ENCODE results near the gene PDE4B. TPM values are rescaled to one million over a fixed set of nuclear protein-coding genes. Genes with fewer than 3 reads are reported as not detected.

Gene PDE4B
- total and polyA plus RNA-seq, 7 donors = 1.6 to 17.2 (median 10.7) TPM

DNA sequence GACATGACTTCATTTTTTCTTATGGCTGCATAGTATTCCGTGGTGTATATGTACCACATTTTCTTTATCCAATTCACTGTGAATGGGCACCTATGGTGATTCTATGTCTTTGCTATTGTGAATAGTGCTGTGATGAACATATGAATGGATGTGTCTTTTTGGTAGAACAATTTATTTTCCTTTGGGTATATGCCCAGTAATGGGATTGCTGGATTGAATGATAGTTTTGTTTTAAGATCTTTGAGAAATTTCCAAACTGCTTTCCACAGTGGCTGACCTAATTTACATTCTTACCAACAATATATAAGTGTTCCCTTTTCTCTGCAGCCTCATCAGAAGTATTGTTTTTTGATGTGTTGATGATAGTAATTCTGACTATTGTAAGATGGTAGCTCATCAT lies 379.6 kb downstream of the PDE4B start:
- 94 to 96% methylated on average over 1 of the region's 1 CpG for WGBS, 2 donors
- H3K36me3 ChIP-seq = no peaks in the 10 kb centered on the region

DNA sequence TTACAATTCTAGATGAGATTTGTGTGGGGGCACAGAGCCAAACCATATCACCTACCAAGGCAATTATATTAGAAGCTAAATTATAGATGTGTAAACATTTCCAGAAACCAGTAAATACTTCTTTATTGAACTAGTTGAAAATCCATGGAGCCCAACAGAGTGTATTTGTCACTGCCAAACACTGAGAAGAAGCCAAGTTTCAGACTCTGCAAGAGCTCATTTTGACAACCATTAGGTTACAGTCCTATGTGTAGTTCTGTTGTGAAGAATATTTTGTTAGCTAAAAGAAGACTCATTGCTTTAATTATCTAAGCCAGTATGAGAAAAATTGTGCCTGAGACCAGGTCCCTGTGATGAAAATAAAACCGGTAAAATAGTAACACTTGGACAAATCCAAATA lies 382.4 kb downstream of the PDE4B start:
- peaks cover 0 to 26% (median 23%) of the 10 kb centered on the region in 4 donors for H3K4me1 ChIP-seq
- H3K4me3 ChIP-seq = no peak overlapping the region
- intact Hi-C loops (cut with DNase I) = loop anchor here (10.0 kb wide), 1 partner anchor 270 kb away; no protein-coding TSS in a partner anchor
- H3K27me3 ChIP-seq = no peaks in the 10 kb centered on the region
- DNase-seq = no peak
- H3K9me3 ChIP-seq = no peaks in the 10 kb centered on the region
- no peaks in the 10 kb centered on the region for H3K36me3 ChIP-seq
- 89 to 100% methylated on average over 1 of the region's 1 CpG for WGBS, 2 donors
- peak overlapping the region in 3 of 4 donors; percentile 17 to 58 (median 32) for H3K27ac ChIP-seq
- TF ChIP-seq POLR2AphosphoS5 (IDR thresholded peaks at IDR 0.05) = peak in 3 of 4 donors; percentile 58 to 69 (median 64)
- TF ChIP-seq, protein P1, sequence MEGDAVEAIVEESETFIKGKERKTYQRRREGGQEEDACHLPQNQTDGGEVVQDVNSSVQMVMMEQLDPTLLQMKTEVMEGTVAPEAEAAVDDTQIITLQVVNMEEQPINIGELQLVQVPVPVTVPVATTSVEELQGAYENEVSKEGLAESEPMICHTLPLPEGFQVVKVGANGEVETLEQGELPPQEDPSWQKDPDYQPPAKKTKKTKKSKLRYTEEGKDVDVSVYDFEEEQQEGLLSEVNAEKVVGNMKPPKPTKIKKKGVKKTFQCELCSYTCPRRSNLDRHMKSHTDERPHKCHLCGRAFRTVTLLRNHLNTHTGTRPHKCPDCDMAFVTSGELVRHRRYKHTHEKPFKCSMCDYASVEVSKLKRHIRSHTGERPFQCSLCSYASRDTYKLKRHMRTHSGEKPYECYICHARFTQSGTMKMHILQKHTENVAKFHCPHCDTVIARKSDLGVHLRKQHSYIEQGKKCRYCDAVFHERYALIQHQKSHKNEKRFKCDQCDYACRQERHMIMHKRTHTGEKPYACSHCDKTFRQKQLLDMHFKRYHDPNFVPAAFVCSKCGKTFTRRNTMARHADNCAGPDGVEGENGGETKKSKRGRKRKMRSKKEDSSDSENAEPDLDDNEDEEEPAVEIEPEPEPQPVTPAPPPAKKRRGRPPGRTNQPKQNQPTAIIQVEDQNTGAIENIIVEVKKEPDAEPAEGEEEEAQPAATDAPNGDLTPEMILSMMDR (IDR thresholded peaks at IDR 0.05) = no peak
- TF ChIP-seq EP300 (IDR thresholded peaks at IDR 0.05) = peak in 1 of 4 donors; percentile 19

More for the DNA sequence above, 379.6 kb downstream of the PDE4B start:
- intact Hi-C loops (cut with DNase I) = loop anchor here (10.0 kb wide), 1 partner anchor 273 kb away; no protein-coding TSS in a partner anchor
- peaks cover 0 to 41% (median 39%) of the 10 kb centered on the region in 4 donors for H3K4me1 ChIP-seq
- no peaks in the 10 kb centered on the region for H3K9me3 ChIP-seq
- no peak for DNase-seq
- no peak overlapping the region for H3K4me3 ChIP-seq
- H3K27ac ChIP-seq = no peak overlapping the region
- no peak for TF ChIP-seq POLR2A (IDR thresholded peaks at IDR 0.05)
- TF ChIP-seq POLR2AphosphoS5 (IDR thresholded peaks at IDR 0.05) = no peak
- no peak for TF ChIP-seq EP300 (IDR thresholded peaks at IDR 0.05)
- TF ChIP-seq, protein P1 (IDR thresholded peaks at IDR 0.05) = no peak
- no peaks in the 10 kb centered on the region for H3K27me3 ChIP-seq

DNA sequence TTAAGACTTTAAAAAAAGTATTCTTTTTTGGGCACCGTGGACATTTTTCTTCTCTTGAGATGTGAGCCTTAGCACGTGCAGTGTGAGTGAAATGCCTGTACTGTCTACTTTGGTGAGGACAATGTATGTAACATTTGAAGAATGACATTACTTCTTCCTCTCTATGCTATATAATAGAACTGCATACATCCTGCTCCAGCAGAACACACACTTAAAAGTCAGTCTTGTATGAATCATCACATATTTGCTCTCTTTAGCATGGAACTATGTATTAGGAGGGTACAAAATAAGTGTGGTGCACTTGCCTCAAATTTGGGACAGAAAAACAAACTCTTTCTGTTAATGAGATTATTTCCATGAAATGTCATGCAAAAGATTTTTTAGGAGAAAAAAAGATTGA lies 382.9 kb downstream of the PDE4B start:
- H3K9me3 ChIP-seq = no peaks in the 10 kb centered on the region
- DNase-seq = no peak
- no peaks in the 10 kb centered on the region for H3K36me3 ChIP-seq
- peaks cover 0 to 29% (median 23%) of the 10 kb centered on the region in 4 donors for H3K4me1 ChIP-seq
- whole genome bisulfite sequencing, 2 donors = 72 to 89% methylated on average over 2 of the region's 2 CpGs
- H3K27ac ChIP-seq = peak overlapping the region in 3 of 4 donors; percentile 17 to 58 (median 32)
- no peak overlapping the region for H3K4me3 ChIP-seq
- H3K27me3 ChIP-seq = no peaks in the 10 kb centered on the region
- TF ChIP-seq POLR2AphosphoS5 (IDR thresholded peaks at IDR 0.05) = no peak
- no peak for TF ChIP-seq POLR2A (IDR thresholded peaks at IDR 0.05)
- TF ChIP-seq, protein P1 (IDR thresholded peaks at IDR 0.05) = no peak
- no peak for TF ChIP-seq EP300 (IDR thresholded peaks at IDR 0.05)
- intact Hi-C loops (cut with DNase I) = loop anchor here (10.0 kb wide), 1 partner anchor 269 kb away; no protein-coding TSS in a partner anchor

DNA sequence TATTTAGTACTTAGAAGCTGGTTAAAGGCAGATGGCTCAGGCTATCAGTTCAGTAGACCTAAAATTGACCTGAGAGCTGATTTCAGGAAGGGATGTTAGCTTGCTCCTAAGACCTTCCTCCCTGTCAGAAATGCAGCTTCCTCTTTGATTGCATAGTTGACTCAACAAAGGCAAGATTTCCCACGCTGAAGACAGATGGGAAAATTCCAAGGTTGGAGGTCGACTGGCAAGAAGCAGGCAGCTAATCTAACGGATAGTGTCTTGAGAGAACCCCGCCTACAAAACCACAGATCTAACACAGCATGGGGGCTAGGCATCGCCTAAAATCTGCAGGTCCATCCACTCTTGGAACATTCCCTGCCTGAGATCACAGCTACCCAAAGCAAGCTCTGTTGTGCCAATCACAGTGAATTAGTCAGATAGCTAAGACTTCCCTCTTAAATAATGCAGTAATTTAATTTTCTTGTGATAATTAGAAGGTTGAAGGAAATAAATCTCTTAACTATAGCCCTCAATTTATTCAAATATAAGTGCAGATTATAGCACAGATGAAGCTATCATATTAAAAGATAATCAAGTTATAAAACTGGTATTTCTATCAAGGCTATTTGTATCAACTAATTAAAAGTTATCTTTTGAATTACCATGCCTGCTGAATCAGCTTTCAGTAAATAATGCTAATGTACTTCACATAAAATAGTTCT lies 383.5 kb downstream of the PDE4B start:
- peak overlapping the region in 1 of 4 donors; percentile 58 for H3K27ac ChIP-seq
- peaks cover 0 to 35% (median 27%) of the 10 kb centered on the region in 4 donors for H3K4me1 ChIP-seq
- DNase-seq = no peak
- intact Hi-C loops (cut with DNase I) = loop anchor here (10.0 kb wide), 1 partner anchor 269 kb away; no protein-coding TSS in a partner anchor
- no peaks in the 10 kb centered on the region for H3K27me3 ChIP-seq
- H3K36me3 ChIP-seq = no peaks in the 10 kb centered on the region
- 51 to 75% methylated on average over 5 of the region's 5 CpGs for WGBS, 2 donors
- TF ChIP-seq POLR2A (IDR thresholded peaks at IDR 0.05) (no peak), POLR2AphosphoS5 (IDR thresholded peaks at IDR 0.05) (no peak)
- no peak overlapping the region for H3K4me3 ChIP-seq
- H3K9me3 ChIP-seq = no peaks in the 10 kb centered on the region

DNA sequence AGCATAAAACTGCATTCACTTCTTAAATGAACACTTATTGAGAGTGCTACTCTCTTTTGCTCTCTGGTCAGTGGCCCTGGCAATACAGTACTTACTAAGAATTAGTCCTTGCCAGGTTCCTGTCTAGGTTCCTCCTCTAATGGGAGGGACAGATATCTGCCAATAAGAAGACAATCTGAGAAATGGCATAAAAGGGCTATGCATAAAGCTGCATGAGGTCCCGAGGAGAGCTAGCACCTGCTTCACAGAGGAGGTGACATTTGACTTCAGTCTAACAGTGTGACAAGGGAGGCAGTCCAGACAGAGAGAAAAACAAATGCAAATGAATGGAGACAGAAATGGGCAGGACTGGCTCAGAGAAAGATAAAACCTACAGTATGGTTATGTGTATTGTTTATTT lies 384.1 kb downstream of the PDE4B start:
- WGBS, 2 donors = 52 to 54% methylated on average over 1 of the region's 1 CpG
- no peak for TF ChIP-seq EP300 (IDR thresholded peaks at IDR 0.05)
- TF ChIP-seq POLR2A (IDR thresholded peaks at IDR 0.05) = no peak
- TF ChIP-seq, protein P1 (IDR thresholded peaks at IDR 0.05) = no peak
- TF ChIP-seq POLR2AphosphoS5 (IDR thresholded peaks at IDR 0.05) = no peak

More for the DNA sequence above, 384.1 kb downstream of the PDE4B start:
- Histone ChIP-seq H3K27me3 (no peaks in the 10 kb centered on the region), H3K9me3 (no peaks in the 10 kb centered on the region), H3K36me3 (no peaks in the 10 kb centered on the region), H3K4me1 (peaks cover 0 to 40% (median 34%) of the 10 kb centered on the region in 4 donors), H3K4me3 (no peak overlapping the region), H3K27ac (no peak overlapping the region)
- no peak for DNase-seq
- intact Hi-C loops (cut with DNase I) = loop anchor here (10.0 kb wide), 1 partner anchor 268 kb away; no protein-coding TSS in a partner anchor

Measured in sigmoid colon (tissue), 7 donors.